K562 (cell line): ENCODE data around the gene TXNL4A. TPM values are rescaled to one million over a fixed set of nuclear protein-coding genes. Genes with fewer than 3 reads are reported as not detected.

ENCODE experiments used
- CHD4 ChIP-seq: fragments of 200-600 bp; sonication (generic); IDR thresholded peaks from 3 replicates; pipeline ENCODE4 v1.6.1; 2012; ENCODE audit warnings: low read depth, mild to moderate bottlenecking, mixed read lengths, low read length, inconsistent platforms; ENCODE audit not compliant: insufficient read depth, insufficient replicate concordance, poor library complexity, severe bottlenecking
- CREM ChIP-seq: IDR thresholded peaks from 2 replicates; pipeline ENCODE4 v1.6.1; 2014; ENCODE audit warnings: antibody characterized with exemption, low read depth
- ELF4 ChIP-seq: fragments of 450-650 bp; formaldehyde crosslinking; IDR thresholded peaks from 2 replicates; pipeline ENCODE4 v1.4.0; 2022; ENCODE audit warnings: missing genetic modification characterization
- FOXM1 ChIP-seq, 2 experiments: fragments of 450-650 bp in 1 of 2; sonication (generic) in 1 of 2; formaldehyde crosslinking in 1 of 2; IDR thresholded peaks; 2 replicates each; pipeline versions ENCODE4 v1.6.1 to v1.9.0; 2017 to 2022; ENCODE audit warnings: low read depth in 2 of 2, mild to moderate bottlenecking in 2 of 2, missing genetic modification reagents in 1 of 2, moderate library complexity in 1 of 2
- FUS ChIP-seq: fragments of 200-400 bp; formaldehyde crosslinking; optimal IDR thresholded peaks from 2 replicates; pipeline ENCODE3; 2017; ENCODE audit warnings: low read depth, low read length
- THRA ChIP-seq: fragments of 450-650 bp; IDR thresholded peaks from 2 replicates; pipeline ENCODE4 v1.6.1; 2017; ENCODE audit warnings: mild to moderate bottlenecking, moderate library complexity
- ZBTB8A ChIP-seq: fragments of 450-650 bp; IDR thresholded peaks from 2 replicates; pipeline ENCODE4 v1.6.1; 2018; ENCODE audit warnings: mild to moderate bottlenecking, moderate library complexity; ENCODE audit not compliant: partially characterized antibody
- ZC3H11A ChIP-seq: IDR thresholded peaks from 2 replicates; pipeline ENCODE4 v1.6.1; 2012; ENCODE audit warnings: low read depth, low read length, improper control_type of control experiment
- ZNF134 ChIP-seq: fragments of 250-450 bp; sonication (Bioruptor Pico); conservative IDR thresholded peaks from 2 replicates; pipeline ENCODE4 v1.4.0; 2020
- ZNF232 ChIP-seq: sonication (generic); formaldehyde crosslinking; IDR thresholded peaks from 2 replicates; pipeline ENCODE4 v1.8.0; 2022; ENCODE audit warnings: mild to moderate bottlenecking, missing genetic modification reagents
- ZNF57 ChIP-seq: fragments of 450-650 bp; formaldehyde crosslinking; IDR thresholded peaks from 2 replicates; pipeline ENCODE4 v1.4.0; 2020; ENCODE audit warnings: mild to moderate bottlenecking, moderate library complexity
- polyA plus RNA-seq, 8 experiments: library from polyadenylated mRNA; depleted of rRNA in 4 of 8; stranded (reverse) in 5 of 8; unstranded in 3 of 8; fragments of >200 nt; fragmentation: Nextera tagmentation in 2 of 8; fragmentation: Illumina TruSeq in 1 of 8; extraction: Ambion mirVana in 2 of 8; extraction: Trizol in 1 of 8; gene quantifications; 2 replicates each; pipeline versions ENCODE4 v1.2.1 to v1.2.3, GENCODE V29; 2011 to 2014; ENCODE audit warnings: inconsistent platforms in 1 of 8, missing spikeins in 1 of 8
- total RNA-seq, 7 experiments: library from RNA; depleted of rRNA in 6 of 7; stranded (reverse); fragments of >200 nt in 6 of 7; fragmentation: Illumina TruSeq in 2 of 7; extraction: Trizol in 2 of 7; gene quantifications; 2 replicates each; pipeline versions ENCODE4 v1.2.1 to v1.2.3, GENCODE V29; 2011 to 2021; ENCODE audit warnings: low replicate concordance in 1 of 7

The TXNL4A gene
- total and polyA plus RNA-seq, 9 of the 15 experiments (the other 6 are each of a cell fraction or from before 2014, with no cell fraction given) = 27.0 to 132 (median 87.5) TPM

DNA sequence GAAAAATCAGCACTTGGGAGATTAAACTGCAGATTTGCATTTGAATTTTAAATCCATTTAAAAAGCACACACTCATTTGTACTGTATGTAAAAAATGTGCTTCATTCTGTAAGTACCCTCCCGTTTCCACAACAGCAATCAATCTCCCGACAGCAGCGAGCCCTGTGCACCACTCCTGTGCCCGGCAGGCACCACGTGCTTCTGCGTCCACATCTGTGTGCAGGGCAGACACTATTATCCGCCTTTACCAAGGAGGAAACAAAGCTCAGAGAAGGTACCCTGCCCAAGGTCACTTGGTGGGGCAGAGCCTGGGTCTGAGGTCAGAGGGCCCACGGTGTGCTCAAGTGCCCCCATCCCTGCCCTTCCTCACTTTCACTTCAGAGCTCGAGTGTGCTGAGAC, 16.4 kb downstream of the TXNL4A start (continued):
- TF ChIP-seq THRA = no peak
- no peak for TF ChIP-seq ZC3H11A
- TF ChIP-seq FUS = no peak
- TF ChIP-seq ZBTB8A = no peak
- no peak for TF ChIP-seq ELF4 (CRISPR knock-in tag)
- TF ChIP-seq CHD4 = no peak
- TF ChIP-seq FOXM1 (IDR thresholded peaks at IDR 0.05; ENCODE audit: low read depth) = no peak
- TF ChIP-seq FOXM1 (CRISPR knock-in tag; IDR thresholded peaks at IDR 0.05; ENCODE audit: low read depth) = no peak
- TF ChIP-seq ZNF134 (CRISPR knock-in tag) = no peak
- TF ChIP-seq ZNF57 = no peak
- TF ChIP-seq CREM = no peak
- TF ChIP-seq ZNF232 (CRISPR knock-in tag) = no peak
- TF ChIP-seq, all 486 proteins: peak for 0
